ENCODE data around the gene CRMP1. TPM values are rescaled to one million over a fixed set of nuclear protein-coding genes. Genes with fewer than 3 reads are reported as not detected.

CRMP1 gene
- total RNA-seq, 4 donors from 2014 or later, result 0.39 to 0.66 TPM; not detected in 2

DNA sequence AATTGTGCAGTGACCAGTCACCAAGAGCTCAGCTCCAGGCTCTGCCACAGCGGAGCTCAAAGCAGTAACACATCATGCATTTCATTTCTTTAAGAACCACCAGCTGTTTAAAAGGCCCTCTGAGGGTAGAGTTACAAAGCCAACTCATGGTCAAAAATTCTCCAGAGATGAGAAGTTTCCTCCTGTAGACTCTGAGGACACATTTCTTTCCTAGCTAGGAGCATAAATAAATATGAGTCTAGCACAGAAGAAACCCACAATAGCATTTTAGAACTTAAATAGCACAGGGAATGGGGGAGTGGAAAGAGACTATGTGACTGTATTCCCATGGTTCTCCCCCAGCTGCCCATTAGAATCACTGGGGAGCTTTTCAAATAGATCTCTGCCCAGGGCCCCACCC, 6.5 kb upstream of the CRMP1 start:
- no peaks in the 10 kb centered on the region for H3K36me3 ChIP-seq
- peaks cover 4 to 25% (median 16%) of the 10 kb centered on the region in 3 donors for H3K27me3 ChIP-seq
- H3K9me3 ChIP-seq, result no peaks in the 10 kb centered on the region
- TF ChIP-seq POLR2A (IDR thresholded peaks at IDR 0.05), result no peak
- TF ChIP-seq, protein P1, sequence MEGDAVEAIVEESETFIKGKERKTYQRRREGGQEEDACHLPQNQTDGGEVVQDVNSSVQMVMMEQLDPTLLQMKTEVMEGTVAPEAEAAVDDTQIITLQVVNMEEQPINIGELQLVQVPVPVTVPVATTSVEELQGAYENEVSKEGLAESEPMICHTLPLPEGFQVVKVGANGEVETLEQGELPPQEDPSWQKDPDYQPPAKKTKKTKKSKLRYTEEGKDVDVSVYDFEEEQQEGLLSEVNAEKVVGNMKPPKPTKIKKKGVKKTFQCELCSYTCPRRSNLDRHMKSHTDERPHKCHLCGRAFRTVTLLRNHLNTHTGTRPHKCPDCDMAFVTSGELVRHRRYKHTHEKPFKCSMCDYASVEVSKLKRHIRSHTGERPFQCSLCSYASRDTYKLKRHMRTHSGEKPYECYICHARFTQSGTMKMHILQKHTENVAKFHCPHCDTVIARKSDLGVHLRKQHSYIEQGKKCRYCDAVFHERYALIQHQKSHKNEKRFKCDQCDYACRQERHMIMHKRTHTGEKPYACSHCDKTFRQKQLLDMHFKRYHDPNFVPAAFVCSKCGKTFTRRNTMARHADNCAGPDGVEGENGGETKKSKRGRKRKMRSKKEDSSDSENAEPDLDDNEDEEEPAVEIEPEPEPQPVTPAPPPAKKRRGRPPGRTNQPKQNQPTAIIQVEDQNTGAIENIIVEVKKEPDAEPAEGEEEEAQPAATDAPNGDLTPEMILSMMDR (IDR thresholded peaks at IDR 0.05 in 4 of 5, conservative IDR thresholded peaks at IDR 0.05 in 1 of 5), result no peak
- no peak overlapping the region for H3K4me3 ChIP-seq
- no peak for ATAC-seq
- no peak overlapping the region for H3K27ac ChIP-seq
- intact Hi-C loops (cut with DNase I; ENCODE audit: low total_unique reads) (no loop called here), in situ Hi-C loops (cut with MboI; ENCODE audit: low sequenced_read_pairs in 4 of 4) (no loop called here)
- H3K4me1 ChIP-seq, result no peaks in the 10 kb centered on the region
- DNase-seq, result no peak

DNA sequence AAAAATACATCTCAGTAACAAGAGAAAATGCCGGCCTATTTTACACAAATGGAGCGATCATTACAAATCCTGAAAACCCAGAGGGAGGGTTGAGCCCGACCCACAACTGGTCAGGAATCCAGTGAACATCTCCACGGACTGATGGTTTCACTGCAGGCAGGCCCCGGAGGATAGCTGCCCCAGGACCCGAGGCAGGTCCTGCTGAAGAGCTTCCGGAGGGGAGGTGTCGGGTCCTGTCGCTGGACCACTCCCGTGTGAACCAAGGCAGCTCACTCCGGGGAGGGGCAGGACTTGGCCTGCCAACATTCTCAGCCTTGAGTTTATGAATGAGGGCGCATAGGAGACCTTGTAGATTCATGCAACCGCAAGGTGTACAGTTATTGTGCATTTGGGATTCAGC, 4.8 kb upstream of the CRMP1 start:
- ATAC-seq (no peak), DNase-seq (no peak)
- peaks cover 14 to 29% (median 17%) of the 10 kb centered on the region in 3 donors for H3K27me3 ChIP-seq
- intact Hi-C loops (cut with DNase I; ENCODE audit: low total_unique reads) (no loop called here), in situ Hi-C loops (cut with MboI; ENCODE audit: low sequenced_read_pairs in 4 of 4) (no loop called here)
- no peaks in the 10 kb centered on the region for H3K9me3 ChIP-seq
- H3K4me3 ChIP-seq, result no peak overlapping the region
- no peak overlapping the region for H3K27ac ChIP-seq
- H3K4me1 ChIP-seq, result no peaks in the 10 kb centered on the region
- no peaks in the 10 kb centered on the region for H3K36me3 ChIP-seq
- TF ChIP-seq POLR2A (IDR thresholded peaks at IDR 0.05), result no peak
- TF ChIP-seq, protein P1 (IDR thresholded peaks at IDR 0.05 in 4 of 5, conservative IDR thresholded peaks at IDR 0.05 in 1 of 5), result no peak

DNA sequence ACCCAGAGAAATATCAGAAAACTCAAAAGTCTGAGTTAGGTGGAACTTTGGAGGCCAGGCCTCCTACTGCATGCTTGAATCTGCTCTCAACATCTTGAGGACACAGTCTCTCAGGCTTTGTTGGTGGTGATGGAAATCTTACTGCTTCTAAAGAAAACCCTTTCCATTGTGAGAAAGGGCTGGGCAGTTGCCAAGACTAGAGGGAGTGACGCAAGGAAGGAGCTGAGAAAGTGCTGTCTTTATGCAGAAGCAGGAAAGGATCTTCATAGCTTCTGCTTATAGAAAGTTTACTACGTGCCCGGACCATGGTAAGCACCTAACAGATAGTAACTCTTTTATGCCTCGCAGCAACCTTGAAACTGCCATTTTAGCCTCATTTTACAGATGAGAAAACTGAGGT, 2.4 kb upstream of the CRMP1 start:
- intact Hi-C loops (cut with DNase I; ENCODE audit: low total_unique reads) (no loop called here), in situ Hi-C loops (cut with MboI; ENCODE audit: low sequenced_read_pairs in 4 of 4) (no loop called here)
- ATAC-seq (no peak), DNase-seq (no peak)
- Histone ChIP-seq H3K27me3 (peaks cover 32 to 47% (median 38%) of the 10 kb centered on the region in 3 donors), H3K36me3 (no peaks in the 10 kb centered on the region), H3K9me3 (no peaks in the 10 kb centered on the region), H3K4me3 (no peak overlapping the region), H3K27ac (no peak overlapping the region), H3K4me1 (no peaks in the 10 kb centered on the region)
- TF ChIP-seq, protein P1 (IDR thresholded peaks at IDR 0.05 in 4 of 5, conservative IDR thresholded peaks at IDR 0.05 in 1 of 5), result no peak
- TF ChIP-seq POLR2A (IDR thresholded peaks at IDR 0.05), result no peak

DNA sequence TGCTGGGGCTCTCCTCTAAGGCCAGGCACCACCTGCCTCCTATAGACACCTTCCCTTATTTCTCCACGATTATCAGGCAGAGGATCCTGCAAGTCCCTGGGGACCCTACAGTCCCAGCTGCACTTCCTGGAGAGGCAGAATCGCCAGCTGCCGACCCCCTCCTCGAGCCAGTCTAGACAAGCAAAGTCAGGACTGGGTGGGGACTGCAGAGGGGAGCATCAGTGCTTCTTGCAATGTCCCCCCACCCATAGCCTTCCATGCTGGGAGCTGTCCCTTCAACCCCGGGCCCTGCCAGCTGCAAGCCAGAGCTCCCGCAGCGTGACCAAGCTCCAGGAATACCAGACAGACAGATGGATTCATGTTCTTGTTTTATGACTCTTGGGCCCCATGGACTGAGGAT, 1.4 kb upstream of the CRMP1 start:
- Histone ChIP-seq H3K4me1 (no peaks in the 10 kb centered on the region), H3K27ac (no peak overlapping the region), H3K9me3 (no peaks in the 10 kb centered on the region), H3K36me3 (no peaks in the 10 kb centered on the region), H3K4me3 (no peak overlapping the region), H3K27me3 (peaks cover 42 to 57% (median 48%) of the 10 kb centered on the region in 3 donors)
- no peak for TF ChIP-seq POLR2A (IDR thresholded peaks at IDR 0.05)
- TF ChIP-seq, protein P1 (IDR thresholded peaks at IDR 0.05 in 4 of 5, conservative IDR thresholded peaks at IDR 0.05 in 1 of 5), result no peak
- in situ Hi-C loops (cut with MboI; ENCODE audit: low sequenced_read_pairs in 4 of 4) (no loop called here), intact Hi-C loops (cut with DNase I; ENCODE audit: low total_unique reads) (no loop called here)
- DNase-seq (no peak), ATAC-seq (no peak)

DNA sequence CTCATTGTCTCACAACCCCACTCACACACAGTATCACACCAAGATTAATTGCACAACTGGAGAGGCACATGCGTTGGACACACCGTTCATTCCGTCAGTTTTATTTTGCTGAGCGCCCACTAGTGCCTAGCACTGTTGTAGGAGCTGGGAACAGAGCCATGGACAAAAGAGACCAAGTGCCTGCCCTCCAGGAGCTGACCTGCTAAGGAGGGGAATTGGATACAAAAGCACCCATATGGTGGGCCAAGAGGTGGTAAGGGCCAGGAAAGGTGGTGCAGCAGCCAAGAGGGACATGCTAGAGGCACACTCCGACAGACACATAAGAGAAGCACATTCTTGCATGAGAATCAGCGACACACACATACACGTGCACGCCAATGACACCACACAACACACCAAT, 705 bp upstream of the CRMP1 start:
- no peak for TF ChIP-seq POLR2A (IDR thresholded peaks at IDR 0.05)
- TF ChIP-seq, protein P1 (IDR thresholded peaks at IDR 0.05 in 4 of 5, conservative IDR thresholded peaks at IDR 0.05 in 1 of 5), result no peak
- in situ Hi-C loops (cut with MboI; ENCODE audit: low sequenced_read_pairs in 4 of 4) (no loop called here), intact Hi-C loops (cut with DNase I; ENCODE audit: low total_unique reads) (no loop called here)
- no peaks in the 10 kb centered on the region for H3K4me1 ChIP-seq
- H3K4me3 ChIP-seq, result no peak overlapping the region
- DNase-seq (no peak), ATAC-seq (no peak)
- H3K27ac ChIP-seq, result no peak overlapping the region
- peaks cover 49 to 63% (median 55%) of the 10 kb centered on the region in 3 donors for H3K27me3 ChIP-seq
- H3K9me3 ChIP-seq, result no peaks in the 10 kb centered on the region
- H3K36me3 ChIP-seq, result no peaks in the 10 kb centered on the region

Measured in gastrocnemius medialis (tissue), 4 donors.